Stimulated activated CD8-positive, alpha-beta memory T cell treated with anti-CD3 and anti-CD28 coated beads, Interleukin-2, amount 100 ng/mL, for 1 hour (primary cell): ENCODE data around the gene CHCHD5.
"Not testable (repeated sequence)": the region's sequence is repeated elsewhere in the genome, so short reads cannot be mapped to it uniquely, and the experiment has no call there.

ENCODE experiments used
- DNase-seq, 2 donors: peaks; one replicate each; pipeline ENCODE4 v3.0.0-alpha.2; 2020; ENCODE audit warnings: low read depth in 2 of 2

The CHCHD5 gene

GRCh38 chr2:112584134-112584890 is at the start of gene CHCHD5:
Gene CHCHD5 (plus strand): TSS chr2:112584609. CDS start chr2:112584648, 39 bp downstream.
- DNase-seq = peak; percentile 84 to 87

- DNase-seq = no peak
Observed at GRCh38 chr2:112534826-112535225, 49.6 kb upstream of the CHCHD5 start.

- not testable (repeated sequence) for DNase-seq
Observed at GRCh38 chr2:112536665-112537064, 47.7 kb upstream of the CHCHD5 start.

- no peak for DNase-seq
Observed at GRCh38 chr2:112539306-112539705, 45.1 kb upstream of the CHCHD5 start.

GRCh38 chr2:112540906-112541305 is 43.5 kb upstream of the CHCHD5 start:
- DNase-seq = no peak

- DNase-seq = peak in 1 of 2 donors; percentile 52
Observed at GRCh38 chr2:112541315-112542122, 42.9 kb upstream of the CHCHD5 start.

- peak; percentile 53 to 57 for DNase-seq
Observed at GRCh38 chr2:112542123-112542983, 42.1 kb upstream of the CHCHD5 start, which contains the start of gene POLR1B. Gene POLR1B (plus strand): TSS chr2:112542465. CDS start chr2:112542495, 30 bp downstream.

GRCh38 chr2:112542984-112543661 is 41.3 kb upstream of the CHCHD5 start:
- DNase-seq = no peak

- DNase-seq = no peak
Observed at GRCh38 chr2:112547333-112547732, 37.1 kb upstream of the CHCHD5 start.

- no peak for DNase-seq
Observed at GRCh38 chr2:112548980-112549379, 35.4 kb upstream of the CHCHD5 start.

GRCh38 chr2:112566104-112566503 is 18.3 kb upstream of the CHCHD5 start:
- DNase-seq = no peak

- DNase-seq = not testable (repeated sequence)
Observed at GRCh38 chr2:112566508-112566907, 17.9 kb upstream of the CHCHD5 start.

GRCh38 chr2:112572005-112572404 is 12.4 kb upstream of the CHCHD5 start:
- DNase-seq = no peak

- no peak for DNase-seq
Observed at GRCh38 chr2:112577756-112578155, 6.7 kb upstream of the CHCHD5 start.

- DNase-seq = no peak
Observed at GRCh38 chr2:112579241-112579640, 5.2 kb upstream of the CHCHD5 start.

GRCh38 chr2:112580084-112580483 is 4.3 kb upstream of the CHCHD5 start:
- DNase-seq = no peak

- DNase-seq = no peak
Observed at GRCh38 chr2:112582314-112582746, 2.1 kb upstream of the CHCHD5 start.

- no peak for DNase-seq
Observed at GRCh38 chr2:112583497-112584133, 794 bp upstream of the CHCHD5 start.

- DNase-seq = no peak
Observed at GRCh38 chr2:112584891-112585250, 462 bp downstream of the CHCHD5 start.

- DNase-seq = no peak
Observed at GRCh38 chr2:112585400-112585799, 991 bp downstream of the CHCHD5 start.
